ENCODE measurements around the gene WFIKKN1.

DNA sequence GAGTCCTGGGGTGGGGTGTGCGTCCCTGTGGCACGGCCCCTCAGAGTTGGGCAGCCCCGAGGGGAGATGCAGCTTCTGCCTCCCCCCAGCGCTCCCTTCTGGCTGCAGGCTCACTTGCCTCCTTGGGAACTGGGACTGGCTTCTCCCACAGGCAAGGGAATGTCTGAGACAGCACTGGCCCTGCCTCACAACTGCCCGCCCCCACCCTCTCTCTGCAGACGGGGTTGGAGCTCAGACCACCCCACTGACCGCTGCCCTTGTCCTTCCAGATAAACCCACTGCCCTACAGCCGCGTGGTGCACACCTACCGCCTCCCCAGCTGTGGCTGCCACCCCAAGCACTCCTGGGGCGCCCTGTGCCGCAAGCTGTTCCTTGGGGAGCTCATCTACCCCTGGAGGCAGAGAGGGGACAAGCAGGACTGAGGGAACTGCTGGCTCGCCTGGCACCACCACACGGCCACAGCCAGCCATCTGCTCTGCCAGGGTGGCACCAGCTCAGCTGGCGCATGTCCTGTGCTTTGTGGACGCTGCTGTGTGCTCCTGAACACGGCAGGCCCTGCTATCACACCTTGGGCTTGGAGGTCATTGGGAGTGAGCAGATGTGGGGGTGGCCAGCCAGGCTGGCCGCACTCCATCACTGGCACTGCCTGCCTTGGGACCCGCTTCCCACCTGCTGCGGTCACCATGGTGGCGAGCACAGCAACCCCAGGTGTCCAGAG lies 48.0 kb upstream of the WFIKKN1 start:
- TF ChIP-seq SMC3 (IDR thresholded peaks at IDR 0.05; ENCODE audit: low read depth, low read length) (no peak), MAFK (IDR thresholded peaks at IDR 0.05; ENCODE audit: low read depth, low read length) (no peak)
- TF ChIP-seq, protein P1, sequence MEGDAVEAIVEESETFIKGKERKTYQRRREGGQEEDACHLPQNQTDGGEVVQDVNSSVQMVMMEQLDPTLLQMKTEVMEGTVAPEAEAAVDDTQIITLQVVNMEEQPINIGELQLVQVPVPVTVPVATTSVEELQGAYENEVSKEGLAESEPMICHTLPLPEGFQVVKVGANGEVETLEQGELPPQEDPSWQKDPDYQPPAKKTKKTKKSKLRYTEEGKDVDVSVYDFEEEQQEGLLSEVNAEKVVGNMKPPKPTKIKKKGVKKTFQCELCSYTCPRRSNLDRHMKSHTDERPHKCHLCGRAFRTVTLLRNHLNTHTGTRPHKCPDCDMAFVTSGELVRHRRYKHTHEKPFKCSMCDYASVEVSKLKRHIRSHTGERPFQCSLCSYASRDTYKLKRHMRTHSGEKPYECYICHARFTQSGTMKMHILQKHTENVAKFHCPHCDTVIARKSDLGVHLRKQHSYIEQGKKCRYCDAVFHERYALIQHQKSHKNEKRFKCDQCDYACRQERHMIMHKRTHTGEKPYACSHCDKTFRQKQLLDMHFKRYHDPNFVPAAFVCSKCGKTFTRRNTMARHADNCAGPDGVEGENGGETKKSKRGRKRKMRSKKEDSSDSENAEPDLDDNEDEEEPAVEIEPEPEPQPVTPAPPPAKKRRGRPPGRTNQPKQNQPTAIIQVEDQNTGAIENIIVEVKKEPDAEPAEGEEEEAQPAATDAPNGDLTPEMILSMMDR (conservative IDR thresholded peaks at IDR 0.05; ENCODE audit: low read depth, low read length) = no peak
